HG03575 (cell line): ENCODE data around the gene VPS25.

Source experiments
- ATAC-seq: cut with Tn5 transposase; IDR thresholded peaks from one replicate; pipeline ENCODE4 v1.9.1; 2021; ENCODE audit not compliant: unreplicated experiment, insufficient number of reproducible peaks, low FRiP score; ENCODE audit errors: extremely low read depth

The VPS25 gene

DNA sequence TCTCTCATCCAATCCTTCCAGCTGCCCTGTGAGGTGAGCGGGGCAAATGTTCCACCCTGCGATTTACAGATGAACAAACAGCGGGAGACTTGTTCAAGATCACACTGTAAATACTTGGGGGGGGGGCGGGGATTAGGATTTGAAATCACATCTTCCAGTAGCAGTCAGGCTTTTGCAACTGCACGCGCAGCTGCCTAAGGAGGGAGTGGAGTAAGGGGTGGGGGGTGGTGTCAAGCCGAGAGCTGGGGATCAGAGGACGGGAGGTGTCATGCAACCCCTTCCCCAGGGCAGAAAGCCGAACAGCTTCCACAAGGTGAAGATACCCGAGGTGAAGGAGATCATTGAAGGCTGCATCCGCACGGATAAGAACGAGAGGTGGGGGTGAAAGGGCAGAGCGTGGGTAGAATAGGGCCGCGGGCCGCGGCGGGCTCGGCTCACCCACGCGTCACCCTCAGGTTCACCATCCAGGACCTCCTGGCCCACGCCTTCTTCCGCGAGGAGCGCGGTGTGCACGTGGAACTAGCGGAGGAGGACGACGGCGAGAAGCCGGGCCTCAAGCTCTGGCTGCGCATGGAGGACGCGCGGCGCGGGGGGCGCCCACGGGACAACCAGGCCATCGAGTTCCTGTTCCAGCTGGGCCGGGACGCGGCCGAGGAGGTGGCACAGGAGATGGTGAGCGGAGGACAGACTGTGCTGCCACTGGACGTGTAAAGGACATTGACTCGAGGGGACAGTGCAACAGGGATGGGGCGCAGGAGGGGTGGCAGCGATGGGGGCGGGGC lies 11.8 kb downstream of the VPS25 start:
- no peak for ATAC-seq

- no peak for ATAC-seq
These were observed 14.0 kb downstream of the VPS25 start for GRCh38 chr17:42787266-42787665.

GRCh38 chr17:42791948-42792347 lies 18.7 kb downstream of the VPS25 start:
- no peak for ATAC-seq

- ATAC-seq = no peak
These were observed 19.3 kb downstream of the VPS25 start for GRCh38 chr17:42792545-42792944.

GRCh38 chr17:42795061-42795460 lies 21.8 kb downstream of the VPS25 start:
- ATAC-seq = no peak

GRCh38 chr17:42795465-42795864 lies 22.2 kb downstream of the VPS25 start:
- no peak for ATAC-seq

GRCh38 chr17:42796066-42796758 lies 23.0 kb downstream of the VPS25 start:
- ATAC-seq = no peak

- no peak for ATAC-seq
These were observed 24.1 kb downstream of the VPS25 start for GRCh38 chr17:42797067-42798007.

- ATAC-seq = no peak
These were observed 24.7 kb downstream of the VPS25 start for GRCh38 chr17:42798011-42798382.

GRCh38 chr17:42798383-42799380 lies 25.4 kb downstream of the VPS25 start, which contains the start of the genes CNTD1 and COA3:
Gene CNTD1, plus strand, starts transcription at chr17:42798861. Its CDS starts 207 bp downstream, at chr17:42799068.
Gene COA3, minus strand, starts transcription at chr17:42798704. Its CDS starts 23 bp downstream, at chr17:42798681.
- no peak for ATAC-seq

DNA sequence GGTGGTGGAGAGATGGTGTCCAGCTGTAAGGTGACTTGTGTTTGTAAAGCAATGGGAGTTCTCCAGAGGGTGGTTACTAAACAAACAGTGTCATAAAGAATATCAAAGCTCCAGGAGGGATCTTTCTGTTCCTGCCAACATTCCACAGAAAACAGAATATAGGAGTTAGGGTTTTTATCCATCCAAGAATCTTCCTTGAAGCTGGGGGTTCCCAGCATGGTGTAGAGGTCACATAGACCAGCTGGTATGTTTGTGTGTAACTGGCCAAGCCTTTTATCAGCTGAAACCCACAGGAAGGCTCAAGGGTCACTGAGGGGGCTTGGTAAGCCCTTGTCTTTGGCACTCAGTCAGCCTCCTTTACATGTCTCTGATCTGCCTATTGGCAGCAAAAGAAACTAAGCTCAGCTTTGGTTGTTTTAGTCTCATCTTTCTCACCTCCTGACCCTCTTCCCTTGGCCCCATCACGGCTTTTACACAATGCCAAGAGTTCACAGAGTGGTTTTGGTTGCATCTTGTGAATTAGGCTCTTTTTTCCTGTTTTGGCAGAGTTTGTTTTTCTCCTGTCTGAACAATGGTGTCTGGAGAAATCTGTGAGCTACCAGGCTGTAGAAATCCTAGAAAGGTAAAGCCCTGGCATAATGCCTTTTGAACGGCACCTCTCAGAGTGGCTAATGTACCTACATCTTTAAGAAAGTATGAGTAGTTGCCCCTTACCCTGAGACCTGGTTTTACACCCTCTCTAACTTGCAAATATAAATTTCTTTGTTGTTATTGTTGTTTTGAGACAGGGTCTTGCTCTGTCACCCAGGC lies 30.0 kb downstream of the VPS25 start:
- no peak for ATAC-seq

DNA sequence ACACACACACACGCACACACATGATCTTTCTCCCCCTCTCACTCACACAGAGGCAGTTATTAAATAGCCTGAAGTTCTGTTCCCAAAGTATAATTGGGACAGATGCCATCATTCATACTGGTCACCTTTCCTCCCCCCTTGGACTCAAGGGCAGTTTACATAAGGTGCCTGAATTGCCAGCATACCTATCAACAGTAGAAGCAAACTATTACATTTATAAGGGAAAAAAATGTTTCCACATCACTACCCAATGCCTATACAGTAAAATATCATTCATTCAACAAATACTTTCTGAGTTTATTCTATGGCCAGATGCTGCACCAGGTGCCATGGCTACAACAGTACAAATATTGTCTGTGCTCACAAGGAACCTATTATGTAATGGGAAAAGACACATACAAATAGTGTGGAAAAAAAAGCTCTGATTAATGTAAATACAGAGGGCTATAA lies 31.7 kb downstream of the VPS25 start:
- ATAC-seq = no peak

DNA sequence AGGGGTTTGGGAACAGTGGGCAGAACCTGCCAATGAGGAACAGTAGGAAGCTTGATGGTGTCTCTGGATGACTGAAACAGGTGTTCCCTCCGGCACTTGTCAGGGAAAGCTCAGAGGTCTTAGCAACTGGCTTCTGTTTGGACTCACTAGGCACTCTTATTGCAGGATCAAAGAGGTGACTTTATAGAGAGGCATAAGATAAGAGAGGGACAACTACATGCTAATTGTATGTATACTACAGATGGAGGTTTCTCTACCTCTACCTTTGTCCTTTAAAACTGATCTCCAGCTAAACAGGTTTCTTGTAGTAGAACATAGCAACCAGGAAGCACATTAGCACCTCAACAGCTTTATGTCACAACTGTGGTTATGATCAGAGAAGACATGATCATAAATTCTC lies 33.0 kb downstream of the VPS25 start:
- ATAC-seq = no peak

DNA sequence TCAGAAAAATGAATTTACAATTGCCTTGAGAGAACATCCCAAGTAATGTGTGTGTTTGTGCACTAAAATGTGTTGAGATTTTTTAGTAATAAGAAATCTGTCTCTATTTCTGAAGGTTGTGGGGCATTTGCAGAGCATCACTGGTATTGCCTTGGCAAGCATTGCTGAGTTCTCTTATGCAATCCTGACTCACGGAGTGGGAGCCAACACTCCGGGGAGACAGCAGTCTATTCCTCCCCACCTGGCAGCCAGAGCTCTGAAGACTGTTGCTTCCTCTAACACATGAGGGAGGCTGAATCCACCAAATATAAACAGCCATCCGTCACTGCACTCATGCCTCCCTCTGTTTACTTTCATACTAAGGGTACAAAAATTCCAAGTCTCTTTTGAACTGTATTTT lies 36.0 kb downstream of the VPS25 start:
- ATAC-seq = no peak

- ATAC-seq = no peak
These were observed 41.6 kb downstream of the VPS25 start for GRCh38 chr17:42814633-42815399.

- ATAC-seq = no peak
These were observed 44.6 kb downstream of the VPS25 start for GRCh38 chr17:42817866-42818265.

DNA sequence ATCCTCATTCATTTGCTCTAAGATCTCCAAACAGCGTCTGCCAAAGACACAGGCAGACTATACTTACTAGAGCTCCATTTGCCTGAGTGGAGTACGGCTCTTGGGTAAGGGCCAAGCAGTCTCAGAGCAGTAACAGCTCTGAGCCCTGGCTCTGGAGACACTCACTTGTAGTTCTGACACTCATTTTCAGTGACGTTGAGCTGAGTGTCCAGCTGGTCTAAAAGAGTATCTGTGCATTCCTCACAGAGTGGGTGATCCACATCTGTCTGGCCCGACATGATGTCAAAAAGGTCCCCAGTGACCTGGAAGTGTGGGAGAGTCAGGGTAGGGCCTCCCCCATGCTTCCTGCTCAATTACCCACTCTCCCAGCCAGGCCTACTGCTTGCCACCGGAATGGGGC lies 45.1 kb downstream of the VPS25 start:
- ATAC-seq = no peak
